Neural progenitor cell (in vitro differentiated cells): ENCODE data around the gene IGF2. TPM values are rescaled to one million over a fixed set of nuclear protein-coding genes. Genes with fewer than 3 reads are reported as not detected.

Source experiments
- DNase-seq: peaks from one replicate; pipeline ENCODE4 v3.0.0-alpha.2; 2016; ENCODE audit warnings: low spot score
- H2AFZ ChIP-seq: fragments of 200-600 bp; sonication (generic); replicated peaks from 2 replicates; pipeline ENCODE4 v1.6.1; 2016; ENCODE audit warnings: antibody characterized with exemption
- H3F3A ChIP-seq: fragments of 200-600 bp; sonication (generic); 2 replicates; pipeline ENCODE4 v1.6.1; 2016; ENCODE audit warnings: antibody characterized with exemption, low read depth
- H3K27ac ChIP-seq: fragments of 200-600 bp; sonication (generic); 2 replicates; pipeline ENCODE4 v1.5.1; 2016; ENCODE audit warnings: mild to moderate bottlenecking
- H3K27me3 ChIP-seq: fragments of 200-600 bp; sonication (generic); 2 replicates; pipeline ENCODE4 v1.6.1; 2016; ENCODE audit warnings: mild to moderate bottlenecking, moderate library complexity
- H3K36me3 ChIP-seq: fragments of 200-600 bp; sonication (generic); 2 replicates; pipeline ENCODE4 v1.5.1; 2016
- H3K4me1 ChIP-seq: fragments of 200-600 bp; sonication (generic); 2 replicates; pipeline ENCODE4 v1.6.1; 2016; ENCODE audit warnings: mixed run types
- H3K4me2 ChIP-seq: fragments of 200-600 bp; sonication (generic); 2 replicates; pipeline ENCODE4 v1.6.1; 2016
- H3K4me3 ChIP-seq: fragments of 200-600 bp; sonication (generic); 2 replicates; pipeline ENCODE4 v1.5.1; 2016
- H3K79me2 ChIP-seq: fragments of 200-600 bp; sonication (generic); 2 replicates; pipeline ENCODE4 v1.6.1; 2016; ENCODE audit warnings: low read depth
- H3K9ac ChIP-seq: fragments of 200-600 bp; sonication (generic); 2 replicates; pipeline ENCODE4 v1.6.1; 2016
- H3K9me3 ChIP-seq: fragments of 200-600 bp; sonication (generic); 2 replicates; pipeline ENCODE4 v1.5.1; 2016; ENCODE audit warnings: low read depth
- H4K20me1 ChIP-seq: fragments of 200-600 bp; sonication (generic); 2 replicates; pipeline ENCODE4 v1.6.1; 2016; ENCODE audit warnings: low read depth
- H3K27ac Mint-ChIP-seq: 3 replicates; pipeline ENCODE4 v1.8.0; 2021; ENCODE audit warnings: mixed read lengths
- H3K27me3 Mint-ChIP-seq: 2 replicates; pipeline ENCODE4 v1.8.0; 2022; ENCODE audit warnings: low read depth, mild to moderate bottlenecking, inconsistent platforms, moderate library complexity, mixed read lengths; ENCODE audit not compliant: insufficient read depth
- H3K36me3 Mint-ChIP-seq: 3 replicates; pipeline ENCODE4 v1.8.0; 2021; ENCODE audit warnings: mixed read lengths
- H3K4me1 Mint-ChIP-seq: 3 replicates; pipeline ENCODE4 v1.8.0; 2021; ENCODE audit warnings: mixed read lengths
- H3K4me3 Mint-ChIP-seq: 3 replicates; pipeline ENCODE4 v1.8.0; 2021; ENCODE audit warnings: mild to moderate bottlenecking, moderate library complexity, mixed read lengths
- H3K9me3 Mint-ChIP-seq: 3 replicates; pipeline ENCODE4 v1.8.0; 2020; ENCODE audit warnings: mixed read lengths
- EZH2 ChIP-seq: fragments of 200-600 bp; sonication (generic); IDR thresholded peaks from 2 replicates; pipeline ENCODE4 v1.6.1; 2017; ENCODE audit warnings: antibody characterized with exemption, mild to moderate bottlenecking, moderate library complexity
- EZH2phosphoT487 ChIP-seq: fragments of 200-600 bp; sonication (generic); IDR thresholded peaks from 2 replicates; pipeline ENCODE4 v1.6.1; 2017; ENCODE audit warnings: antibody characterized with exemption
- total RNA-seq: library from RNA; depleted of rRNA; stranded (reverse); fragments of >200 nt; gene quantifications from 2 replicates; pipeline ENCODE4 v1.2.3, GENCODE V29; 2015; ENCODE audit warnings: low replicate concordance
- TF ChIP-seq, protein P1 (sequence below): fragments of 200-600 bp; sonication (generic); IDR thresholded peaks from 2 replicates; pipeline ENCODE4 v1.5.1; 2017; ENCODE audit warnings: antibody characterized with exemption, mild to moderate bottlenecking

The IGF2 gene, protein sequence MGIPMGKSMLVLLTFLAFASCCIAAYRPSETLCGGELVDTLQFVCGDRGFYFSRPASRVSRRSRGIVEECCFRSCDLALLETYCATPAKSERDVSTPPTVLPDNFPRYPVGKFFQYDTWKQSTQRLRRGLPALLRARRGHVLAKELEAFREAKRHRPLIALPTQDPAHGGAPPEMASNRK
- 0.45 and 3.3 TPM in 2 replicates for total RNA-seq

DNA sequence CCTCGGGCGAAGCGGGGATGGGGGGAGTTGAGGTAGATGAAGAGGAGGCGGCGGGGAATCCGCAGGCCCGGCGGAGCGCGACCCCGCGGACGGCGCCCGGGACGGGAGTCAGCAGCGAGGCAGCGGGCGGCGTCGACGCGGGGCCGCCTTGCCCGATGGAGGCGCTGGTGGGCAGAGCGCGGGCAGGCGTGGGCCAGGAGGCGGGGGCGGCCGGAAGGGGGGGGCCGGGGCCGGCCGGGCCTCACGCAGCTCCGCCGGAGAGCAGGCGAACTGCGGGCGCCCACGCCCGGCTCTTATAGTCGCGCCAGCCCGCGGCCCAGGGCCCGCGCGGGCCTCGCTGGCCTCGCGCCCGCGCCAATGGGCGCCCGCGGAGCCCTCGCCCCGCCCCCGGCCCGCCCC lies at the start of gene IGF2:
TSS of gene IGF2 (minus strand) at position 267 of the 399 bp plus-strand sequence. CDS start 3,866 bp downstream, outside the sequence.
- Mint-ChIP-seq H3K9me3 (no peaks in the 10 kb centered on the region), H3K4me3 (peak within 1 kb of the TSS; percentile 86), H3K27me3 (peaks cover 49% of the 10 kb centered on the region), H3K4me1 (peaks cover 11% of the 10 kb centered on the region), H3K27ac (no peak within 1 kb of the TSS), H3K36me3 (no peaks in the 10 kb centered on the region)
- H3K79me2 ChIP-seq = no peaks in the 10 kb centered on the region
- no peaks in the 10 kb centered on the region for H3K36me3 ChIP-seq
- peaks cover 7% of the 10 kb centered on the region for H3F3A ChIP-seq
- H3K4me2 ChIP-seq = peak within 1 kb of the TSS; percentile 93
- TF ChIP-seq EZH2phosphoT487 (no peak), EZH2 (no peak)
- TF ChIP-seq, protein P1, sequence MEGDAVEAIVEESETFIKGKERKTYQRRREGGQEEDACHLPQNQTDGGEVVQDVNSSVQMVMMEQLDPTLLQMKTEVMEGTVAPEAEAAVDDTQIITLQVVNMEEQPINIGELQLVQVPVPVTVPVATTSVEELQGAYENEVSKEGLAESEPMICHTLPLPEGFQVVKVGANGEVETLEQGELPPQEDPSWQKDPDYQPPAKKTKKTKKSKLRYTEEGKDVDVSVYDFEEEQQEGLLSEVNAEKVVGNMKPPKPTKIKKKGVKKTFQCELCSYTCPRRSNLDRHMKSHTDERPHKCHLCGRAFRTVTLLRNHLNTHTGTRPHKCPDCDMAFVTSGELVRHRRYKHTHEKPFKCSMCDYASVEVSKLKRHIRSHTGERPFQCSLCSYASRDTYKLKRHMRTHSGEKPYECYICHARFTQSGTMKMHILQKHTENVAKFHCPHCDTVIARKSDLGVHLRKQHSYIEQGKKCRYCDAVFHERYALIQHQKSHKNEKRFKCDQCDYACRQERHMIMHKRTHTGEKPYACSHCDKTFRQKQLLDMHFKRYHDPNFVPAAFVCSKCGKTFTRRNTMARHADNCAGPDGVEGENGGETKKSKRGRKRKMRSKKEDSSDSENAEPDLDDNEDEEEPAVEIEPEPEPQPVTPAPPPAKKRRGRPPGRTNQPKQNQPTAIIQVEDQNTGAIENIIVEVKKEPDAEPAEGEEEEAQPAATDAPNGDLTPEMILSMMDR = peak; percentile 18
- peak within 1 kb of the TSS; percentile 53 for H3K4me3 ChIP-seq
- H3K9me3 ChIP-seq = no peaks in the 10 kb centered on the region
- H3K4me1 ChIP-seq = no peaks in the 10 kb centered on the region
- no peak within 1 kb of the TSS for H3K9ac ChIP-seq
- H3K27ac ChIP-seq = no peak within 1 kb of the TSS
- H2AFZ ChIP-seq = no peak within 1 kb of the TSS
- peaks cover 100% of the 10 kb centered on the region for H3K27me3 ChIP-seq
- H4K20me1 ChIP-seq = peaks cover 31% of the 10 kb centered on the region
- peak; percentile 77 for DNase-seq

DNA sequence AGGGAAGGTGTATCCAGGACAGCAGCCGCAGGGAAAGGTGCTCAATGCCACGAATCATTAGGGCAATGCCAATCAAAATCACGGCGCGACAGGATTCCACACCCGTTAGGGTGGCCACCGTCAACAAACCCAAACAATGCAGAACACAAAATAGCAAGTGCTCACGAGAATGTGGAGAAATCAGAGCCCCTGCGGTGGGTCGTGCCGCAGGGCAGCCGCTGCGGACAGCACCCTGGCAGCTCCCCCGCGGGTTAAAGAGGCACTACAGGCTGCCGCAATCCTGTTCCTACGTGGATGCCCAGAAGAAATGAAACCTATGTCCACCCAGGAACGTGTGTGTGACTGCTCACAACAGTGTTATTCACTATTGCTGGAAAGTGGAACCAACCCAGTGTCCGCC lies 49.6 kb upstream of the IGF2 start:
- Mint-ChIP-seq H3K4me1 (peaks cover 29% of the 10 kb centered on the region), H3K27ac (peak overlapping the region; percentile 23), H3K27me3 (peaks cover 13% of the 10 kb centered on the region), H3K9me3 (no peaks in the 10 kb centered on the region), H3K4me3 (no peak overlapping the region), H3K36me3 (no peaks in the 10 kb centered on the region)
- no peaks in the 10 kb centered on the region for H3K36me3 ChIP-seq
- H3K4me3 ChIP-seq = no peak overlapping the region
- H4K20me1 ChIP-seq = no peaks in the 10 kb centered on the region
- H3K4me2 ChIP-seq = no peak overlapping the region
- H3K4me1 ChIP-seq = peaks cover 30% of the 10 kb centered on the region
- no peaks in the 10 kb centered on the region for H3K9me3 ChIP-seq
- peaks cover 41% of the 10 kb centered on the region for H3F3A ChIP-seq
- no peaks in the 10 kb centered on the region for H3K79me2 ChIP-seq
- DNase-seq = no peak
- peaks cover 14% of the 10 kb centered on the region for H3K27me3 ChIP-seq
- H2AFZ ChIP-seq = no peak overlapping the region
- no peak overlapping the region for H3K9ac ChIP-seq
- H3K27ac ChIP-seq = no peak overlapping the region
- no peak for TF ChIP-seq EZH2phosphoT487
- TF ChIP-seq, protein P1 = no peak
- no peak for TF ChIP-seq EZH2

DNA sequence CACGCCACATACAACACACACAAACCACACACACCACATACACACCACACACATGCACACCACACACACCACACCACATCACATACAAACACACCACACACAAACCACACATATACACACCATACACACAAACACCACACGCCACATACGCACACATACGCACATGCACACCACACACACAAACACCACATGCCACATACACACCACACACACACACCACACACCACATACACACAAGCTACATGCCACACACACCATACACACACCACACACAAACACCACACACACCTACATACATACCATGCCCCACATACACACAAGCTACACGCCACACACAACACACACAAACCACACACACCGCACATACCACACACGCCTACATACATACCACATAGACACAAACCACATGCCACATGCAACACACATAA lies 48.1 kb upstream of the IGF2 start:
- Histone ChIP-seq H3F3A (peaks cover 41% of the 10 kb centered on the region), H3K4me1 (peaks cover 28% of the 10 kb centered on the region), H2AFZ (no peak overlapping the region), H3K4me2 (no peak overlapping the region), H3K27me3 (peaks cover 17% of the 10 kb centered on the region), H3K36me3 (no peaks in the 10 kb centered on the region), H3K27ac (no peak overlapping the region), H3K4me3 (no peak overlapping the region), H3K9me3 (no peaks in the 10 kb centered on the region), H3K79me2 (no peaks in the 10 kb centered on the region), H4K20me1 (no peaks in the 10 kb centered on the region), H3K9ac (no peak overlapping the region)
- H3K27ac Mint-ChIP-seq = no peak overlapping the region
- H3K4me3 Mint-ChIP-seq = no peak overlapping the region
- DNase-seq = no peak
- TF ChIP-seq EZH2phosphoT487 = no peak
- TF ChIP-seq EZH2 = no peak
- TF ChIP-seq, protein P1 = no peak
- H3K9me3 Mint-ChIP-seq = no peaks in the 10 kb centered on the region
- peaks cover 29% of the 10 kb centered on the region for H3K4me1 Mint-ChIP-seq
- peaks cover 14% of the 10 kb centered on the region for H3K27me3 Mint-ChIP-seq
- H3K36me3 Mint-ChIP-seq = no peaks in the 10 kb centered on the region
